GM21381 (cell line): ENCODE data around the gene ABTB2.
"Not testable (repeated sequence)": the region's sequence is repeated elsewhere in the genome, so short reads cannot be mapped to it uniquely, and the experiment has no call there.

Experiments used
- ATAC-seq: cut with Tn5 transposase; IDR thresholded peaks from one replicate; pipeline ENCODE4 v1.9.1; 2021; ENCODE audit warnings: mild to moderate bottlenecking, moderate library complexity; ENCODE audit not compliant: unreplicated experiment

Gene ABTB2

GRCh38 chr11:34357701-34358257, at the start of gene ABTB2:
TSS of gene ABTB2 (minus strand) at chr11:34358010.
- ATAC-seq: peak; percentile 78

- ATAC-seq: no peak
These were observed 49.5 kb upstream of the ABTB2 start for GRCh38 chr11:34407121-34407813.

- no peak for ATAC-seq
These were observed 48.6 kb upstream of the ABTB2 start for GRCh38 chr11:34406413-34406812.

- ATAC-seq: peak; percentile 76
These were observed 47.5 kb upstream of the ABTB2 start for GRCh38 chr11:34405079-34405858.

- no peak for ATAC-seq
These were observed 46.5 kb upstream of the ABTB2 start for GRCh38 chr11:34404280-34404679.

- no peak for ATAC-seq
These were observed 45.6 kb upstream of the ABTB2 start for GRCh38 chr11:34403431-34403830.

- ATAC-seq: no peak
These were observed 40.0 kb upstream of the ABTB2 start for GRCh38 chr11:34397811-34398210.

GRCh38 chr11:34397120-34397519, 39.3 kb upstream of the ABTB2 start:
- ATAC-seq: no peak

- ATAC-seq: no peak
These were observed 38.2 kb upstream of the ABTB2 start for GRCh38 chr11:34395916-34396550.

- no peak for ATAC-seq
These were observed 37.0 kb upstream of the ABTB2 start for GRCh38 chr11:34394771-34395300.

GRCh38 chr11:34387653-34388052, 29.8 kb upstream of the ABTB2 start:
- ATAC-seq: no peak

- not testable (repeated sequence) for ATAC-seq
These were observed 28.5 kb upstream of the ABTB2 start for GRCh38 chr11:34386356-34386755.

- no peak for ATAC-seq
These were observed 24.9 kb upstream of the ABTB2 start for GRCh38 chr11:34382532-34383276.

- no peak for ATAC-seq
These were observed 24.0 kb upstream of the ABTB2 start for GRCh38 chr11:34381775-34382174.

GRCh38 chr11:34380696-34381095, 22.9 kb upstream of the ABTB2 start:
- no peak for ATAC-seq

GRCh38 chr11:34379539-34379938, 21.7 kb upstream of the ABTB2 start:
- ATAC-seq: no peak

GRCh38 chr11:34379079-34379478, 21.3 kb upstream of the ABTB2 start:
- no peak for ATAC-seq

GRCh38 chr11:34373727-34374126, 15.9 kb upstream of the ABTB2 start:
- ATAC-seq: no peak

GRCh38 chr11:34366522-34366921, 8.7 kb upstream of the ABTB2 start:
- ATAC-seq: no peak

- ATAC-seq: no peak
These were observed 6.3 kb upstream of the ABTB2 start for GRCh38 chr11:34364102-34364501.
